WTC11 (cell line): ENCODE data around the gene RCC2. TPM values are rescaled to one million over a fixed set of nuclear protein-coding genes. Genes with fewer than 3 reads are reported as not detected.

ENCODE experiments used
- CTCF ChIP-seq: fragments of 200-600 bp; IDR thresholded peaks from 2 replicates; pipeline ENCODE4 v1.8.0; 2022; ENCODE audit warnings: antibody characterized with exemption
- E2F1 ChIP-seq: sonication (generic); formaldehyde crosslinking; IDR thresholded peaks from 2 replicates; pipeline ENCODE4 v1.8.0; 2022; ENCODE audit warnings: mild to moderate bottlenecking, missing genetic modification reagents
- OVOL2 ChIP-seq: fragments of 250-450 bp; sonication (Bioruptor Pico); IDR thresholded peaks from 2 replicates; pipeline ENCODE4 v1.9.0; 2021; ENCODE audit warnings: mild to moderate bottlenecking, borderline replicate concordance
- total RNA-seq: library from RNA; stranded (reverse); gene quantifications from 3 replicates; pipeline ENCODE4 v1.2.3, GENCODE V29; 2021

Gene RCC2
- total RNA-seq, 1 experiment from 2014 or later: 377 TPM

- TF ChIP-seq CTCF: no peak
- no peak for TF ChIP-seq OVOL2 (CRISPR knock-in tag)
- no peak for TF ChIP-seq E2F1 (CRISPR knock-in tag)
- TF ChIP-seq, all 79 proteins: peak for 0
Measured at GRCh38 chr1:17358557-17358956, 80.9 kb downstream of the RCC2 start (continued).

Other genes starting within 250 kb of the RCC2 start
- 0.15 to 0.57 TPM (median 0.18 TPM) in 3 replicates for gene PADI1, start 234.5 kb downstream of the RCC2 start, total RNA-seq
- 0.61 to 2.0 TPM (median 1.9 TPM) in 3 replicates for gene PADI3, start 190.6 kb downstream of the RCC2 start, total RNA-seq
- 0.26 to 0.39 TPM (median 0.27 TPM) in 3 replicates for gene PADI4, start 131.5 kb downstream of the RCC2 start, total RNA-seq
- gene PADI6, start 67.5 kb downstream of the RCC2 start, total RNA-seq: not detected in 3 replicates
- gene ARHGEF10L, start 100.0 kb upstream of the RCC2 start, total RNA-seq: 32.4 to 34.6 TPM (median 34.4 TPM) in 3 replicates